Islet precursor cell (in vitro differentiated cells): ENCODE results near the gene ZNF827.

Experiments
- DNase-seq: peaks from one replicate; pipeline ENCODE4 v3.0.0-alpha.2; 2018

The ZNF827 gene

DNA sequence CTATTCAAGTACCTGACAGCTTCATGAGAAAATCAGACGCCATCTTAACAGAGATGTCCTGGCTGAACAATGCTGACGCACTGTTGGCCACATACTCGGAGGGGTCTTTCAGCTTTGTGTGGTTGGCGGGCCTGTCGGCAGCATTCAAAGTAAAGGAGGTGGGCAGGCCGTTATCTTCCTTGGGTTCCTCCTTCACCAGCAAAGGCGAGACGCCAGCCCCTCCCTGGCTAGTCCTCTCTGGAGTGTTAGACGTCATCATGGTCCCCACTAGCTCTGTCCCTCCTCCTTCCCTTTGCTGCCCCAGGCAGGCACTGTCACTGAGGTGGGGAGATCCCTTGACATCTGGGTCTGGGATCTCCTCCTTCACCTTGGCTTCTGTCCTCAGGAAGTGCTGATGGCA lies 53.0 kb downstream of the ZNF827 start:
- no peak for DNase-seq

DNA sequence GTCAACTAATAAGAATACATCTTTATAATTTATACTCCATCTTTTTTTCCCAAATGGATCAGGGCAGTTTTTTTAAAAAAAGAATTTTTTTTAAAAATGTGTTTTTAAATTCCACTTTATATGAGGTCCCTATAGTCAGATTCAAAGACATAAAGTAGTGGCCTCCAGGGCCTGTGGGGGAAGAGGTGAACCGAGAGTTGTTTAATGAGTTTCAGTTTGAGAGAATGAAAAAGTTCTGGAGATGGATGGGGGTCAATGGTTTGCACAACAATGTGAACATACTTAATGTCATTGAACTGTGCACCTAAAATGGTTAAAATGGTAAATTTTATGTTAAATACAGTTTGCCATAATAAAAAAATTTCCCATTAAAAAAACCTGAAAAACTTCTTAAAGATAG lies 53.8 kb downstream of the ZNF827 start:
- no peak for DNase-seq

DNA sequence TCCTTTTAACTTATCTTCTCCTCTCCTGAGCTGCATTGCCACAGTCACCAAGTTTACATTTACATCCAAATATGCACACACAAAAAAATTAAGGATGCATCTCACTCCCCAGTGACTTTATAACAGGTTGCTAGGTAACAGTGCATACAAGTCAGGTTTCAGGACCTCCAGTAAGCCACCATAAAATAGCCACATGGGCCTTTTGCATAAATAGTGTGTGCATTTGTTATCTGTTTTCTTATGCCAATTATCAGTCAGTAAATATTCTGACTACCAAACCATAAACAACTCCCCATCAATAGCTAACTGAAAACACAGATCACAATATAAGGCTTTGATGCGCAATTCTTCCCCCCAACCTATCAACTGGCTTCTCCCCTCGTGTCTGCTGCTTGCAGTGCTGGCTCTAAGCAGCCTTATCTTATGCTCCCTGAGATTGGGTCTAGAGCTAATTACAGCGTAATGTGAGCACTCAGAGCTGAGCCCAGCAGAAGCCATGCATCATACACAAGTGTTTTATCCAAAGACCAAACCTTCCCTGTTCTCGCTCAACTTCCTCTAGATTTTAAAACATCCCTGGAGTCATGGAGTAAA lies 55.4 kb downstream of the ZNF827 start:
- DNase-seq: no peak

DNA sequence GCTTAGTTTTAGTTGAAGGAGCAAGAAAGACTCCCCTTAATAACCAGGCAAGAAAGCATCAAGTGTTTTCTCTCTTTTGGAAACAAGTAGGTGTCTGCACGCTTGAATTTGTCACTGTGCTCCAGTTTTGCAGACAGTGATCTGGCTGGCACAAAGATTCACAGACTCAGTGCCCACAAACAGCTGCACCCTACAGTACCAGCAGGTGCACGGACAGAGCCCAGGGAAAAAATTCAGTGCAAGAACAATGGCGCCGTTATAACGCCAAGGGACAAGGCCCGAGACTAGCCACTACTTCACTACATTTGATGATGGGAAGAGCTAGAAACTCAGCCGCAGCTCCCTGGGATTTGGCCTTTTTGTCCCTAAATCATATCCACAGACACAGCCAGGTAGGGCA lies 56.0 kb downstream of the ZNF827 start:
- no peak for DNase-seq

DNA sequence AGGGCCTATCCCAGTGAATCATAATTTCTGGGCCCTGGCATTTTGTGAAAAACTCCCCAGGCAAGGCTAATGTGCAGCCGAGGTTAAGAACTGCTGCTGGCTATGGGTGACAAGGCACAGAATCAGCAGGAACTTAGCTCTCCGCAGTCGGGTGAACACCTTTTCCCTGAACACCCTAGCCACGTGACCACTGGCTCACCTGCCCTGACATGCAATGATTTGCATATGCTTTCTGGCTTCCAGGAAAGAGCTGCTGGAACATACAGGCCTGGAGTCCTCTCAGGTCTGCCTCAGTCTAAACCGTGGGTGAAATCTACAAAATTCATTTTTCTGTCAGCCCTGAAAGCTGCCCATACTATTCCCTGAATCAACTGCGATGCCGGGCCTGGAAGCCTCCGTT lies 56.6 kb downstream of the ZNF827 start:
- DNase-seq: no peak

DNA sequence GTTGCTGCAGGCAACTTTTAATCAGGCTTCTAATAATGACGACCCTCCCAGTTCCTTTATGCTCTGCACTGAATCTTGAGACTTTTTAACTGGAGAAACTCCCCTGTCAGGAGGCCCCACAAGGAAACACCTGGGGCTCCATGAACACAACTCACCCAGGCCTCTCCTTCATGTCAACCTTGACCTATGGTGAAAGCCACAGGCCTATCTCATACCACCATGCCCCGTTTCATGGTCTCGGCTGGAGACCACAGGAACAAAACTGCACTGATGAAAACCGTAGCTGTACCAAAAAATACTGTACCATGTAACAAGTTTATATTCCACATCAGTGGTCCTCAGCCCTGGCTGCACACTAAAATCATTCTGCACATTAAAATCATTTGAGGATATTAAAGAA lies 57.0 kb downstream of the ZNF827 start:
- DNase-seq: no peak

DNA sequence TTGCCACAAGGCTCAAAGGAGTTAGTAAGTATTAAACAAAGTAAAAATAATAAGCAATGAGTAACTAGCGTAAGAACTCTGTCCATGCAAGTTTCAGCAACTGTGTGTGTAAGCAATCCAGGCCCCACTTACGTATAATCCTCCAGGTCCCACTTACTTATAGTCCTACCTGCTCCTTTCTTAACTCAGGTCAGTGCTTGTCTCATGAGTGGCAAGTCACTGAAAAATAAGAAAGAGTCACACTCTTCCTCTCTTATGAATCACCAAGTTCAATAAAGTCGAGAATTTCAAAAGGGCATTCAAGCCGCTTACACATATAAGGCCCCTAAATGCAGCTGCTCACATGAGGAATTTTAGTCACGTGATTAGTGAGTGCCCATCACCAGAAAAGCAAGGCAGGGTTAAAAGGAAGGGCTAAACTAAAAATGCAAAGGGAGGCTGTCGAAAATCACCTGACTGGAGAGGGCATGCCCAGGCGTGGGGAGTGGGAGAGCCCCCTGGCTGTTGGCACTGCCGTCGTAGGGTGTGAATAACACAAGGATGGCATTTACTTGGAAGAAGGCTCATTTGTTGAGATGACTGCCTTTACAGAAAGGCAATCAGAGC lies 58.2 kb downstream of the ZNF827 start:
- no peak for DNase-seq

DNA sequence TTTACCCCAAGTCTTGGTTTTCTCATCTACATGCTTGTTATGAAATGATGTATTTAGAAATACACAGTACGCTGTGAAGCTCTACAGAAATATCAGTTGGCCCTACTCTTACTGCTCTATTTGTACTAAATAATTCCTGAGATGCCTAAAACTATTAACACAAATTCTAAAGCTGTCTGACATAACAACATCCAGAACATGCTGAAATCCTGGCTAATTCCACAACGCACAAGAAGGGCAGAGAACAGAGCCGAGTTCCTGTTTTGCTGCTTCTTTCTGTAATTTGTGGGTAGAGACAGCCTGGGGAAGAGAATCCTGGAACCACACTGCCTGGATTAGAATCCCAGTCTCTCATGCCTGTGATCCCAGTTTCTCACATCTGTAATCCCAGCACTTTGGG lies 59.0 kb downstream of the ZNF827 start:
- no peak for DNase-seq

DNA sequence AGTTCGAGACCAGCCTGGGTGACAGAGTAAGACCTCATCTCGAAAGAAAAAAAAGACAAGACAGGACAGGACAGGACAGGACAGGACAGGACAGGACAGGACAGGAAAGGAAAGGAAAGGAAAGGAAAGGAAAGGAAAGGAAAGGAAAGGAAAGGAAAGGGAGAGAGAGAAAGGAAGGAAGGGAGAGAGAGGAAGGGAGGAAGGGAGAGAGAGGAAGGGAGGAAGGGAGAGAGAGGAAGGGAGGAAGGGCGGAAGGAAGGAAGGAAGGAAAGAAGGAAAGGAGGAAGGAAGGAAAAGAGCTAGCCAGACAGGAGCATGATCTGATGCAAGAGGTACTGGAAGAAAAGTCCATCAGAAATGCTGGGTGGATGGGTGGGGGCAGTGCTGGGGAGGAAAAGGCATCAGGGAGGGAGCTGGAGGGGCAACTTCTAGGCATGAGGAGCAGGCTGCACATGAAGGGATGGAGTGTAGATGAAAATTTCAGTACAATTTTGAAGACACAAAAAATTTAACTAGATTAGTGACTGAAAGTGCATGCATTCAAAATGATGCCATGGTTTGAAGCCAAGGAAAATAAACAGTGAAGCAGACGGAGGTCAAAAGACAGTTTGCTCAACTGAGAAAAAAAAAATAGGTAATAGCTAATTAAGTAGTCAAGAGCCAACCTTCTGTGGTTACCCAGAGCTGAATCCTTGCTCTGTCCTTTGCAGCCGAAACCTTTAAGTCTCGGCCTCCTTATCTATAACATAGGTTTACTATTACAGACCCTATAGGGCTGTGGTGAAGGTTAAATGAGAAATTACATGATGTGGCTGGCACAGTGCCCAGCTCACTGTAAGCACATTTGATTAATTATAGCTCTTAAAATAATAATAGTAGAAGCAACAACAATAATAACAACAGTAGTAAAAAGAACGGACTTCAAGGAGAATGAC lies 59.9 kb downstream of the ZNF827 start:
- DNase-seq: no peak

DNA sequence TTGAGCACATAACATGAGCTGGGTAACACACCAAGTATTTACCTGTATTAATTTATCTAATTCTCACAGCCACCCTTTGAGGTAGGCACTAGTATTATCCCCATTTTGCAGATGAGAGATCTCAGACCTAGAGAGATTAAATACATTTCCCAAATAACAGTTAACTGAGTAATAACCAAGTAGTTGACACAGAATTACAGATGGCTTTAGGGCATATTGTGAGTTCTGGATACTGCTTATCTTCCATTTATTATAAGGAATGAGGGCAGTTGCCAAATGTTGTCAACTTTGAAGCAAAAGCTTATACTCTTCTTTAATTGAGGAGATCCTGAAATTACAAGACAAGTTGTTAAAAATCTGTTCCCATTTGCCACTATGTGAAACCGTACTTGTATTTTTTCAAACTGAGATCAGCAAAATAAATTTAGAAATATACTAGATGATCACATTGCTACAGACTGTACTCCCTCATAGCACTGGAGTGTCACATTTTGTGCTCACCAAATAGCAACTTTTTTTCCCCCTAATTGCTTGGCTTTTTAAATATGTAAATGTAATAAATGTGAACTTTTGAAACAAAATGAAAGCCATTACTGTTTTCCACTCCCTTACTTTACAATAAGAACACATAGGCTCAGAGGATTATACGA lies 62.0 kb downstream of the ZNF827 start:
- DNase-seq: no peak

DNA sequence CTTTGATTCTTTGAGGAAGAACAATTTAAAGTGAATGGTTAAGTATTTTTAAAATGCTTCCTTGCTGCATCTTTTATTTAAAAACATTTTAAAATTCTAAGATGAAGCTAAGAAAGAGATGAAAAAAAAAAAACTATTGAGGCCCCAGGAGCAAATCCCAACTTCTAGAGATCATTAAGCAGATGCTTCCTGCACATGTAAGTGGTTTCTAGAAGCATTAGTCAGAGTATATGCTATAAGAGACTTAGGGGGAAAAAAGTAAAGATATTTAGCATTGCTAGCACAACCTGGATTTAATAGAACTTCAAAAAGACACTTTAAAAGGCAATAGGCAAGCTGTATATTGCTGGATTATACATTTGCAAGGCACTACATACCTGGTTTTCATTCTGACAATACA lies 64.7 kb downstream of the ZNF827 start:
- DNase-seq: no peak

DNA sequence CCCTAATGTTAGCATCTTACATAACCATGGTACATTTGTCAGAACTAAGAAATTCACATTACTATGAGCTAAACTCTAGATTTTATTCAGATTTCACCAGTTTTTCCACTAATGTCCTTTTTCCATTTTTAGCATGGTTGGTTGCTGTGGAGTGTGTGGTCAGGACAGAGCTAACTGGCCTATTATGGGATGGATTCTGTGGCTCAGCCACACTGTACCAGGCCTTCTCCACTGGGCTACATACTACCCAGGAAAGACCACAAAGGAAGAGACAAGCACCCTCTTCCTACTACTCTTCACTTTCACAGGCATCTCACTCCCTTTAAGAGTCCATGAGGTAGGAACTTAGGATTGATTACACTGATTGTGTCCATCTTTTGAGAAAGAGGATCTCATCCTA lies 67.4 kb downstream of the ZNF827 start:
- no peak for DNase-seq

DNA sequence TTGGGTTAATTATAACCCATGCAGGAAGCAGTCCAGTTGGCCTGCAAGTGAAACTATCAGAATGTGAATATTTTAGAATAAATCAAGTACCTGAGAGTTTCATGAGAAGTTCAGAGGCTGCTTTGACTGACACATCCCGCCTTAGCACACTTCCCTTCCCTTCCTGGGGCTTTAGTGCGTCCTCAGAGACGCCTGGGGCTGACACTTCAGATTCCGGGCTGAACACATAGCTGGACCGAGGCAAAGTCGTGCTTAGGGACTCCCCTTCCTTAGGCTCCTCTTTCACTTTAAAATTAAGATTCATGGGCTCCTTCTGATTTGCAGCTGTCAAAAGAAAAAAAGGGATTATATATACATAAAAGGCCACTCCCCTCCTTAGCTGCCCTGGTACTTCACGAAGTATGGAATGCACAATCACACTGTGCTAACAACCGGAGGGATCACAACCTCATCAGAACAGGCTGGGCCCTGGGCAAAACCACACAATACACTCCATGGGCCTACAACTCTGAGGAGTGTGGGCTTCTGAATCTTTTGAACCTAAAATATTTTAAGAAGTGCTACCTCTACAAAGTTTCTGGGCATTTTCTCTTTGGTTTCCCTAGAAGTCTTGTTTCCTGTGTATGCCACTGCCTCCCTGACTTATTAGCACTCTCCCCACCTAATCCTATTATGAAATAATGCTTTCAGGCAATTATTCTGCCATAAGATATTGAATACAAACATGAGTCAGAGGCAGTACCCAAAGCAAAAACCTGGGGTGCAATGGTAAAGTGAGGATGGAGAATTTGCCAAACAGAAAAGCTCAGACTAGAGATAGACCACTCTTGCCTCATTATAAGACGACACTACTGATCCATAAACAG lies 68.2 kb downstream of the ZNF827 start:
- no peak for DNase-seq

DNA sequence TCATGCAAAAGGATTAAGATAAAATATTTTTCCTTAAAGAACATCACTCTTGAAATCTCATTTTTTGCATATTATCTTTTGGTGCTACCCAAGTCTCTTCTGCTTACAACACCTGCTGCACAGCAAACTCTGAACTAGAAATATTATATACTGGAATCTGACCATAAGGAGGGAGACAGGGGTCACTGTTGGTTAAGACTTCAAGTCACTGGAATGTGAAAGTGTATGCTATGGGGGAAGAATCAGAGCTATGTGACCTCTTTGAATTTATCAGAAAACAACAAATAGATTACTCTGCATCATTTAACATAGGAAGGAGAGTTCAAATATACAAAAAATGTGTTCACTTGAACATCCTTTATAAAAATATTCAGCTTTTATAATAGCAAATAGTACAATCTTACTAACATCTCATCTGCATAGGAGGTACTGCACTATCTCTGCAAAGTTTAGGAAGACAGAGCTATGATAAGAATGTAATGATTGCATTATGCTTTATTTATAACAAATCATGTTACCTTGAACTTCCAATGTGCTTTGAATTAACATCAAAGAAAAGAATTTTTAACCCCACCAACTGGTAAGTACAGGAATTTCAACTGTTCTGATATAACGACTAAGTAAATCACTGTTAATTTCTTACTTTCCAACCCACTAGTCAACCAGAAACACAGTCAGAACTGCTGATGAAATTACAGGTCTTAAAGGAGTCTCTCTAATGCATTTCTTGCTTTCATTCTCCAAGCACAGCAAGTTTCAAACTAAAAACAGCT lies 69.8 kb downstream of the ZNF827 start:
- no peak for DNase-seq

DNA sequence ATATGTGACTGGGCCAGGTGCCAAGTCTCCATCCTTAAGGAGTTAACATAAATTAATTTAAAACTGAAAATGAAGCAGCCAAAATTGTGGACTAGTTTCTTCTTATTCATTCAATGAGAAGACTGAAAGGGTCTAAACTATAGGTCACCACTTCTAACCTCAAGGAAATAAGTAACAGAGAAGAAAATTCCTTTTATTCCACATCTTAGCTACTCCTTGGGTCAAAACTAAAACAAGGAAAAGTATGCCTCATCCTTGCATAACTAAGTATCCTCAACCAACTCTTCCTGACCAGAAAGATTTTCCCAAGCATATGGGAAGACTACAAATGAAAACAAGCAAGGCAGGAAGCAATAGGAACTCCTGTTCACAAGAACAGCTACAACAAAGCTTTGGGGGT lies 71.2 kb downstream of the ZNF827 start:
- no peak for DNase-seq

DNA sequence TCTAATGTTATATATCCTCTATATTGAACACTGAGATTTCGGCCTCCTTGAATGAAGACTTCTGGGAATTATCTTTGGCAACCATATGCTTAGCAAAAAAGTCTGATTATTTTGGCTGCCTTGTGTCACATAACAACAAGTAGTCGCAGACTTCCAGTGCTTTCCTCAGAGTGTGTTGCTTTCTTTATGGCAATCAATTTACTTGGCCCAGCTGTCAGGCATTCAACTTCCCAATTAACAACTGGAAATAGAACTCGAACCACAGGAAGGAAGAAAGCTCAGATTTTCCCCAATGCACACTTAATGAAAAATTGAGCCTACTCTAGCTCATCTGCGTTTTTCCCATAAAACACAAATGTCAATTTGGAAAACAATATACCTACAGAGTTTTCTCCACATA lies 71.6 kb downstream of the ZNF827 start:
- DNase-seq: no peak

DNA sequence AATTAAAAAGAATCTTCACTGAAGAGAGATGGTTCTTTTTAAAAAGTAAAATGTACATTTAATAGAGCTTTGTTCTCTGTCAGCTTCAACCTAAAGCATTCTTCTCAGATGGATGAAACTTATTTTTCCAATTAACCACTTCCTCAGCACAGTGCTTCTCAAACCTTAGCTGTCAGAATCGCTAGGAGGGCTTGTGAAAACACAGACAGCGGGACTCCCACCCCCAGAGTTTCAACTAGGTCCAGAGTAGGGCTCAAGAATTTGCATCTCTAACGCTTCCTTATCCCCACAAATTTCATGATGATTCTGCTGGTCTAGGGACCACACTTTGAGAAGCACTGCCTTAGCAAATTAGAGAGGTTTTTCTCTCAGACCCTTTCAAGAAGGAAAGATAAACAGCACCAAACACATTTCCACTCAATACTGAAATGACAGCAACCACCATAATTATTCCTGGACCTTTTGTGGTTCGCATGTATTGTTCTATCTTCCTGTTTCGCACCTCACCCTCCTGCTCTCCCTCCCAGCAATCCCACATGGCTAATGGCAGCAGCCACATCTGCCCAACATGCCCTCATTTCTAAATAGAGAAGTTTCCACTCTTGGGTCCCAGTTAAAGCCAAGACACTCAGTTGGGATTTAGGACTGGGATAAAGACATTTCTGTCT lies 73.2 kb downstream of the ZNF827 start:
- DNase-seq: no peak

DNA sequence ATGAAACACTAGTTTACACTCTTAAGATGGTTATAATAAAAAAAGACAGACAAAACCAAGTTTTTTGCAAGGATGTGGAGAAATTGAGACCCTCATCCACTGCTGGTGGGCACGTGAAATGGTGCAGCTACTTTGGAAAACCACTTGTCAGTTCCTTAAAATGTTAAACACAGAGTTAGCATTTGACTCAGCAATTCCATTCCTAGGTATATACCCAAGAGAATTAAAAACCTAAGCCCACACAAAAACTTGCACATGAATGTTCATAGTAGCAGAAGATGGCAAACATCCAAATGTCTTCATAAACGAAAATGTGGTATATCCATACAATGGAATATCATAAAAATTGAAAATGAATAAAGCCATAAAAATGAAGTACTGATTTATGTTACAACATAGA lies 75.4 kb downstream of the ZNF827 start:
- DNase-seq: no peak

DNA sequence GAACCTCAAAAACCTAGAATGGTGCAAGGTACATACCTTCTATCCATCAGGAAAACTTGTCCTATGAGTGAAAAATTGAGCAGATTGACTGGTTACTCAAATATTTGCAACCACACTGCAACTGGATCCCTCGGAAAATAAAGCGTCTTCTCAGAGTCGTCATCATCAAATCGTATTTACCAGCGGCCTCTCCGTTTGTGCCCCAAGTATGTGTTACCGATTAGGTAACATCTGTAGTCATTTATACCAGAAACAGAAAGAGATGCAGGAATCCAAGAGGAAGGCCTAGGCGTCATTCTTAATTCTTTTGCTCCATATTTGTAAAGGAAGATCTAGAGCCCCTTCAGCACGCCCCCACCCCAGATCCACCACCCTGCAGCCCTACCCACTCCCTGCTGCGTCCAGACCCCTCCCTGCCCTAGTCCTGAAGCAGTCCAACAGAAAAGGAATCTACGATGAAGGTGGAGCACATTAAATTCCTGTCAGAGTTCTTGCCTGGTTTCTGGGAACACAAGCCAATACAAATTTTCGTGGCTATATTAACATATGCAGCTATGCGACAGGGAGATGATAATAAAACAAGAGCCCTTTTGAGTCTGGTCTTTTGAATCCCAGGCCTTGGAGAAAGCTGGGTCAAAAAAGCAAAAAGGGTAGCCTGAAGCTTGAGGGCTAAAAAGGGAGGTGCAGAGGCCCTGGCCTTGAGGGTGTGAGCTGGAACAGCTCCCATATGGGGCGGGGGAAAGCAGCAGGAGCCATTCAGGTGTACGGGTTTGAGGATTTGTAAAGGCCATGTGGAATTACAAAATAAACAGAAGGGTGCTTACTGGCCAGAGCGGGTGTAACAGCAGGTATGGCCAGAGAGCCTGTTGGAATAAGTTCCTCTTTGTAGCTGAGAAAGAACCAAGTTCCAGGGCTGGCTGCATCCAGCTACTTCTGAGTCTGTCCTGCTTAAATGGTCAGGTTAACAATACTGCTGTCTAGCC lies 77.0 kb downstream of the ZNF827 start:
- DNase-seq: no peak

DNA sequence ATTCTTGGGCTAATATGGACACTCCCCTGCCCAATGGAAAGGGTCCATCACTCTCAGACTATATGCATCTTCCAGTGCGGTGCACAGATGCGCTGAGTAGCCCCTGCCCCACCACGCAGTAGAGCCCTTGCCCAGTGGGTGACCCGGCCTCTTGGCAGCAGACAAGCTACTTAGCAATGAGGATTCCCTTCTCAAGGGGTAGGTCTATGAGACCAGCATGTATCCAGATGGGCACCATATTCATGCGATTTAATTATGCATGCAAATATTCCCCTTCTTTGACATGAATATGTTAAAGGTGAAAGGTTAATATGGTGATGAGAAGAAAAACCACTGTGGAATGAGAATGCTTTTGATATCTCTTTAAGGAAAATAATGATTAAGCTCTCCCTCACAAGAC lies 77.7 kb downstream of the ZNF827 start:
- DNase-seq: no peak
